GM18951 (cell line): Measurements from ENCODE around the gene CST3.

Experiments used
- POLR2A ChIP-seq: IDR thresholded peaks from 4 replicates; pipeline ENCODE4 v1.6.1; 2011; ENCODE audit warnings: mild to moderate bottlenecking; ENCODE audit not compliant: insufficient read length, insufficient read depth; ENCODE audit errors: extremely low read depth
- in situ Hi-C: fragments of 300-500 bp; cut with MboI; formaldehyde crosslinking; loops from one replicate; pipeline ENCODE4 v1.12.0; 2022; ENCODE audit warnings: low sequenced_read_pairs, mixed read lengths, inconsistent platforms; ENCODE audit not compliant: unreplicated experiment

CST3 gene

GRCh38 chr20:23634044-23634801, 3.5 kb downstream of the CST3 start:
- no peak for TF ChIP-seq POLR2A
- in situ Hi-C loops = no loop called here

GRCh38 chr20:23632711-23633573, 4.8 kb downstream of the CST3 start:
- TF ChIP-seq POLR2A = no peak
- in situ Hi-C loops = no loop called here

- TF ChIP-seq POLR2A = no peak
These were observed 5.6 kb downstream of the CST3 start for GRCh38 chr20:23631981-23632710.

GRCh38 chr20:23631226-23631822, 6.4 kb downstream of the CST3 start:
- in situ Hi-C loops = no loop called here

More at GRCh38 chr20:23631981-23632710, 5.6 kb downstream of the CST3 start:
- in situ Hi-C loops = no loop called here

GRCh38 chr20:23630392-23630849, 7.3 kb downstream of the CST3 start:
- in situ Hi-C loops = no loop called here
- TF ChIP-seq POLR2A = no peak

More at GRCh38 chr20:23631226-23631822, 6.4 kb downstream of the CST3 start:
- no peak for TF ChIP-seq POLR2A

GRCh38 chr20:23629542-23630391, 8.0 kb downstream of the CST3 start:
- TF ChIP-seq POLR2A = no peak
- in situ Hi-C loops = no loop called here

GRCh38 chr20:23629017-23629541, 8.7 kb downstream of the CST3 start:
- in situ Hi-C loops = no loop called here
- no peak for TF ChIP-seq POLR2A

DNA sequence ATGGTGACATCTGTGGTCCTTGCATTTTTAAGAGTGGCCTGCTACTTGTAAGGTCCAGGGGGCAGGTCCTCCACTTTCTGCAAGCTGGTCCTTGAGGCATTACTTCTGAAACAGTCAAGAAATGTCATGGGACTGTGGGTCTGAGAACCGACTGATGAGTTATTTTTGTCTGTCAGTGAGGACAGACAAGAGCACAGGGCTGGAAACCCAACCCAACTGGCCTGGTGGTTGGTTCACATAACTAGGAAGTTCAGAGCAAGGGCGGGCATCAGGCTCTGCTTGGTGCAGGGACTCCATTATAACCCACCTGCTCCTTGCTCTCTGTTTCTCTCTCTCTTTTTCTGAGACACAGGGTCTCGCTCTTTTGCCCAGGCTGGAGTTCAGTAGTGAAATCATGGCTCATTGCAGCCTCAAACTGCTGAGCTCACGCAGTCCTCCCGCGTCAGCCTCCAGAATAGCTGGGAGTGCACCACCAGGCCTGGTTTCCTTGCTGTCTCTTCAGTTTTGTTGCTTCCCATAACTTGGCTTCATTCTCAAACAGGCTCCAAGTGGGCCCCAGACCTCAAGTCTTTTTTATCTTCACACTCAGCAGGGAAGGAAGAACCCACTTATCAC, 9.2 kb downstream of the CST3 start:
- in situ Hi-C loops = no loop called here
- no peak for TF ChIP-seq POLR2A

DNA sequence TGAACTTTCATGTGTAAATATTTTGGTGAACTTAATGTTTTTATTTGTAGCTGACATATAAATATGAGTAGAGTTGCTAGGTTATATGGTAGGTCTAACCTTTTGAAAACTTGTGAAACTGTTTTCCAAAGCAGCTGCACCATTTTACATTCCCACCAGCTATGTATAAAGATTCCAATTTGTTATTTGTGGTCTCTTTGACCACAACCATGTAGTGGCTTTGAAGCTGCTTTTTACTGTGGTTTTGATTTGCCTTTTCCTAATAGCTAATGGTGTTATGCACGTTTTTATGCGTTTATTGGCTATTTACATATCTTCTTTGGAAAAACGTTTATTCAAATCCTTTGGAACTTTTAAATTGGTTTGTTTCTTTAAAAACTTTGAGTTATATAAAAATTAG, 10.3 kb downstream of the CST3 start:
- no peak for TF ChIP-seq POLR2A
- in situ Hi-C loops = no loop called here

GRCh38 chr20:23626040-23626620, 11.6 kb downstream of the CST3 start:
- TF ChIP-seq POLR2A = no peak
- in situ Hi-C loops = no loop called here
